BE2C (cell line): ENCODE measurements around the gene AGBL4.
"Not testable (repeated sequence)": the region's sequence is repeated elsewhere in the genome, so short reads cannot be mapped to it uniquely, and the experiment has no call there.

ENCODE experiments used
- DNase-seq: peaks from one replicate; pipeline ENCODE4 v3.0.0-alpha.2; 2020
- H3K27me3 ChIP-seq: fragments of 250-450 bp; sonication (Bioruptor Pico); 2 replicates; pipeline ENCODE4 v1.5.1; 2020; ENCODE audit warnings: mild to moderate bottlenecking
- H3K36me3 ChIP-seq: fragments of 250-450 bp; sonication (Bioruptor Pico); 2 replicates; pipeline ENCODE4 v1.5.1; 2020; ENCODE audit warnings: mild to moderate bottlenecking
- H3K4me1 ChIP-seq: fragments of 250-450 bp; sonication (Bioruptor Pico); 2 replicates; pipeline ENCODE4 v1.5.1; 2020
- H3K4me3 ChIP-seq: 2 replicates; pipeline ENCODE4 v1.5.1; 2011; ENCODE audit warnings: low read depth, low read length
- H3K9me3 ChIP-seq: fragments of 250-450 bp; sonication (Bioruptor Pico); 2 replicates; pipeline ENCODE4 v1.5.1; 2020
- TF ChIP-seq, protein P1 (sequence below): IDR thresholded peaks from 2 replicates; pipeline ENCODE4 v1.5.1; 2012; ENCODE audit warnings: mild to moderate bottlenecking, low read depth, low read length

Gene AGBL4

DNA sequence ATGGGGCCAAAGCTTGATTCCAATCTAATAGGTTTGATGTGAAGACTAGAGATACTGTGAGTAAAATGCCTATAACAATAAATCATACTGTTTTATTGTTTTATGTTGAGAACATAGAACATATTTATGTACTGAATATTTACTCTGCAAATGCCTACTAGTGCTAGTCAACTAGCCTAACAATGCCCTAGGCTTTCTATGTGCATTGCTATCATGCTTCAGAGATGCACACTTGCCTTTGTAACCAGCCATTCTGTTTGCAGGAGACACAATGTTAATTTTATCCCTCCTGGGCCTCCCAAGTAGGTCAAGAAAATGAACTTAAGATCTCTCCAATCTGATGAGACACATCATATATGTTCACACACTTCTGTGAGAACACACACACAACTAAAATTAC is 716.3 kb downstream of the AGBL4 start:
- Histone ChIP-seq H3K4me1 (no peaks in the 10 kb centered on the region), H3K4me3 (no peak overlapping the region), H3K27me3 (no peaks in the 10 kb centered on the region), H3K9me3 (no peaks in the 10 kb centered on the region), H3K36me3 (no peaks in the 10 kb centered on the region)
- TF ChIP-seq, protein P1, sequence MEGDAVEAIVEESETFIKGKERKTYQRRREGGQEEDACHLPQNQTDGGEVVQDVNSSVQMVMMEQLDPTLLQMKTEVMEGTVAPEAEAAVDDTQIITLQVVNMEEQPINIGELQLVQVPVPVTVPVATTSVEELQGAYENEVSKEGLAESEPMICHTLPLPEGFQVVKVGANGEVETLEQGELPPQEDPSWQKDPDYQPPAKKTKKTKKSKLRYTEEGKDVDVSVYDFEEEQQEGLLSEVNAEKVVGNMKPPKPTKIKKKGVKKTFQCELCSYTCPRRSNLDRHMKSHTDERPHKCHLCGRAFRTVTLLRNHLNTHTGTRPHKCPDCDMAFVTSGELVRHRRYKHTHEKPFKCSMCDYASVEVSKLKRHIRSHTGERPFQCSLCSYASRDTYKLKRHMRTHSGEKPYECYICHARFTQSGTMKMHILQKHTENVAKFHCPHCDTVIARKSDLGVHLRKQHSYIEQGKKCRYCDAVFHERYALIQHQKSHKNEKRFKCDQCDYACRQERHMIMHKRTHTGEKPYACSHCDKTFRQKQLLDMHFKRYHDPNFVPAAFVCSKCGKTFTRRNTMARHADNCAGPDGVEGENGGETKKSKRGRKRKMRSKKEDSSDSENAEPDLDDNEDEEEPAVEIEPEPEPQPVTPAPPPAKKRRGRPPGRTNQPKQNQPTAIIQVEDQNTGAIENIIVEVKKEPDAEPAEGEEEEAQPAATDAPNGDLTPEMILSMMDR: no peak
- DNase-seq: no peak

DNA sequence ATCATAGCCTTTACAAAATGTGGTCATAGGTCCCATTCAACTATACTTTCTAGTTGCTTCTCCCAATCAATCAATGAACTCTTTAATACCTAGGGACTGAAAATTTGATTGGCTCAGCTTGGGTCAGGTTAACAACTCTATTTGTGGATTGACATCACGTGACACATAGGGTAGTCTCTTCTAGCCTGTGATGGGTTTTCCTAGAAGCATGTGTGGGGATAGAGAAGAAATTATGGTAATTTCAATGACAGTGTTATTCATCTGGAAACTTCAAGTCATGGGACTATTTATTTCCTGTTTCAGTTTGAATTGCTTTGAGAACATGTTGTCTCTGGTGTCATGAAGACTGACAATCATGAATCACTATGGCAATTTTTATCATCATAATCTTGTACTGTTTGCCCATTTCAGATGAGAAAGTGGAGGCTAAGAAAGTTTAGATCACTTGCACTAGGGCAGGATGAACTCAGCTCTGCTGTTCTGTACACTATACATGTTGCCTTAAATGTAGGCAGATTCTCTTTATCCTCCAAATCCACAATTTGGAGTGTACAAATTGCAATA is 717.2 kb downstream of the AGBL4 start:
- no peaks in the 10 kb centered on the region for H3K4me1 ChIP-seq
- DNase-seq: no peak
- H3K27me3 ChIP-seq: no peaks in the 10 kb centered on the region
- no peak overlapping the region for H3K4me3 ChIP-seq
- no peaks in the 10 kb centered on the region for H3K36me3 ChIP-seq
- H3K9me3 ChIP-seq: no peaks in the 10 kb centered on the region
- TF ChIP-seq, protein P1: no peak

DNA sequence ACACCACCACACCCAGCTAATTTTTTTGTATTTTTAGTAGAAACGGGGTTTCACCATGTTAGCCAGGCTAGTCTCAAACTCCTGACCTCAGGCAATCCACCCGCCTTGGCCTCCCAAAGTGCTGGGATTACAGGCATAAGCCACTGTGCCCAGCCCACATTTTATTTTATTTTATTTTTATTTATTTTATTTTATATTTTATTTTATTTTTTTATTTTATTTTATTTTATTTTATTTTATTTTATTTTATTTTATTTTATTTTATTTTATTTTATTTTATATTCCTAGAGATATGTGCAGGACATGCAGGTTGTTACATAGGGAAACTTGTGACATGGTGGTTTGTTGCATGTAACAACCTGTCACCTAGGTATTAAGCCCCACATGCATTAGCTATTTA is 721.4 kb downstream of the AGBL4 start:
- DNase-seq, H3K4me1 ChIP-seq, H3K4me3 ChIP-seq, H3K9me3 ChIP-seq, H3K27me3 ChIP-seq, H3K36me3 ChIP-seq: not testable (repeated sequence)

GRCh38 chr1:49298304-49298703 is 725.5 kb downstream of the AGBL4 start:
- TF ChIP-seq, protein P1: no peak
- no peaks in the 10 kb centered on the region for H3K36me3 ChIP-seq
- H3K4me3 ChIP-seq: no peak overlapping the region
- H3K9me3 ChIP-seq: no peaks in the 10 kb centered on the region
- DNase-seq: no peak
- no peaks in the 10 kb centered on the region; the same call in 1 of the 2 replicates for H3K4me1 ChIP-seq
- no peaks in the 10 kb centered on the region for H3K27me3 ChIP-seq

DNA sequence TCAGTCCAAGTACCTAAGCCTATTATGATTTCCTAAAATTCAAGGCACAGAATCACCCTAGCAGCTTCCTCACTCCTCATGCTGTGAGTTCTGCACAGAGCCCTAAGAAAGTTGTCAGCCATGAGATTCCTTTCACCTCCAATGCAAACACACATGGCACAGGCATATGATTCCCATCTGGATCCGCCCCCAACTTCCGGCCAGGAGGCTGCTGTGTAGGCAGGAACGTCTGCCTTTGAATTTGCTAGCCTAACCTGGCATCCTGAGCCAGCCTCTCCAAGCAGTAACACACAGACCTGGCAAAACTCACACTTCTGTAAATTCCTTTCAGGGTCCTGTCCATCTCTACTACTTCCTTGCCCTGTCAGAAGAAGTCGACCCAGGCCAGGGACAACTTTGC is 726.0 kb downstream of the AGBL4 start:
- DNase-seq: peak; percentile 45
- no peaks in the 10 kb centered on the region; the same call in 1 of the 2 replicates for H3K4me1 ChIP-seq
- no peak overlapping the region for H3K4me3 ChIP-seq
- no peaks in the 10 kb centered on the region for H3K27me3 ChIP-seq
- H3K36me3 ChIP-seq: no peaks in the 10 kb centered on the region
- TF ChIP-seq, protein P1: no peak
- H3K9me3 ChIP-seq: no peaks in the 10 kb centered on the region

DNA sequence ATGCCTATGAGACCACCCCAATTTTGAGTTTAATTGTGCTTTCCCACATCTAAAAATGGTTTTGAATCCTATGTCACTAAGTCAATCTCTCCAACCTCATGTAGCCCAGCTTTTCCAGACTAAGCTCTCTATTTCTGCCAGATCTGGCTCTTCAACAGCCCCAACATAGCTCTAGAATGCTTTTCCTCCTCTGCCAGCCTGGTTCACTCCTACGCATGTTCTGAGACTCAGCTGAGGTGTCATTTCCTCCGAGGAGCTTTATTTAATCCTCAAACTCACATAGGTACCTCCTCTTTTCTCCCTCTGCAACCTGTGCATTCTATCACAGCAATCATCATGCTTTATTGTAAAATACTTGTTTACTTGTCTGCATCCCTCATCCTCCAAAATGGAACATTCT is 729.2 kb downstream of the AGBL4 start:
- TF ChIP-seq, protein P1: no peak
- H3K27me3 ChIP-seq: no peaks in the 10 kb centered on the region
- H3K9me3 ChIP-seq: no peaks in the 10 kb centered on the region
- H3K36me3 ChIP-seq: no peaks in the 10 kb centered on the region
- DNase-seq: no peak
- H3K4me3 ChIP-seq: no peak overlapping the region
- no peaks in the 10 kb centered on the region; the same call in 1 of the 2 replicates for H3K4me1 ChIP-seq

- H3K4me3 ChIP-seq: no peak overlapping the region
- no peaks in the 10 kb centered on the region for H3K9me3 ChIP-seq
- no peaks in the 10 kb centered on the region; the same call in 1 of the 2 replicates for H3K4me1 ChIP-seq
Observed at GRCh38 chr1:49293016-49293415, 730.7 kb downstream of the AGBL4 start.

GRCh38 chr1:49257211-49258049 is 766.3 kb downstream of the AGBL4 start:
- not testable (repeated sequence) for H3K36me3 ChIP-seq, H3K9me3 ChIP-seq, H3K4me1 ChIP-seq, H3K4me3 ChIP-seq, DNase-seq, H3K27me3 ChIP-seq

More at GRCh38 chr1:49293016-49293415, 730.7 kb downstream of the AGBL4 start:
- no peaks in the 10 kb centered on the region for H3K36me3 ChIP-seq
- no peaks in the 10 kb centered on the region for H3K27me3 ChIP-seq
- TF ChIP-seq, protein P1: no peak
- no peak for DNase-seq
